Right cardiac atrium (tissue), 5 donors: Measurements from ENCODE around the gene PDE7B. TPM values are rescaled to one million over a fixed set of nuclear protein-coding genes. Genes with fewer than 3 reads are reported as not detected.
A peak's percentile ranks its signal among the peaks of the same experiment; 100 is the strongest.

Experiments used
- ATAC-seq, 2 donors: fragments of 200-7000 bp; cut with Tn5 transposase; one replicate each; pipeline versions ENCODE4 v1.8.0 to v1.9.1; 2020; ENCODE audit warnings: moderate library complexity in 2 of 2, mild to moderate bottlenecking in 1 of 2
- DNase-seq, 3 donors: peaks; one replicate each; pipeline ENCODE4 v3.0.0-alpha.2; 2020
- H3K27ac ChIP-seq: one replicate; pipeline ENCODE4 v1.5.1; 2013; ENCODE audit warnings: mild to moderate bottlenecking, low read length, control low read depth, moderate library complexity
- H3K27me3 ChIP-seq: one replicate; pipeline ENCODE4 v1.6.1; 2013; ENCODE audit not compliant: control insufficient read depth, insufficient read depth
- H3K4me1 ChIP-seq: one replicate; pipeline ENCODE4 v1.6.1; 2013; ENCODE audit warnings: low read length; ENCODE audit not compliant: control insufficient read depth, insufficient read depth
- H3K4me3 ChIP-seq: one replicate; pipeline ENCODE4 v1.5.1; 2013; ENCODE audit warnings: low read length, control low read depth
- H3K9me3 ChIP-seq: one replicate; pipeline ENCODE4 v1.6.1; 2013; ENCODE audit warnings: low read length; ENCODE audit not compliant: control insufficient read depth
- WGBS: extraction: QIAGEN DNeasy Blood & Tissue Kit; methylation state at CpG from one replicate; pipeline ENCODE4 v1.1.7; 2013; 5-methylcytosine and 5-hydroxymethylcytosine counted together
- intact Hi-C, 4 donors: fragments of 100-400 bp; cut with DNase I; formaldehyde crosslinking; loops; one replicate each; pipeline versions ENCODE4 v1.11.0 to v1.14.0; 2022 to 2023
- polyA plus RNA-seq: library from polyadenylated mRNA; stranded (reverse); fragments of 200-250 nt; gene quantifications from one replicate; pipeline ENCODE4 v1.2.3, GENCODE V29; 2013
- total RNA-seq, 4 donors: library from RNA; stranded (reverse); fragmentation: NEBNext Ultra II Directional; extraction: Animal tissue kit (Norgen Biotek cat#: 25700); gene quantifications; one replicate each; pipeline ENCODE4 v1.2.1, GENCODE V29; 2021
- donor health status: healthy with polysubstance abuse.
- donor health status: DM: no; HTN: yes; CAD: no.
- donor health status: DM: no; HTN: no; CAD: no.
- donor health status: DM: no; HTN: yes; CAD: no; lungs with severe emphysema.
- donor health status: DM: yes; HTN: yes; CAD: no.

The PDE7B gene
- total and polyA plus RNA-seq, 5 donors = 2.9 to 11.6 (median 8.3) TPM

DNA sequence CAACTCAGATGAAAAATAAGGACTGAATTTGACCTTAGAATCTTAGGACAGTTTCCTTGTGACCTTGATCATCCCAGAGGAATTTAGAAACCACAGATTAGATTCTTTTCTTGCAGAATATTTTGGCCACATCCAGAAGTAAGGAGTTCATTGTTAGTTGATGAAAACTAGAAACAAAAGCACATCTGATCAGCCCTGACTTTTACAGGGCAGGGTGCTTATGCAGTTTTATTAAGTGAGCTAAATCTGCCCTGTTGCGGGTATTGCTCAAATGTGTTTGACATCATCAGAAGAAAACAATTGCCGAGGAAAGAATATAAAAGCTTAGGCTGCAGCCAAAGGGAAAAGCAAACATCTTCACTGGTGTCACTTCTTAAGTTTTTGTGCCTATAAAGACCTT, 297.8 kb downstream of the PDE7B start:
- DNase-seq (no peak), ATAC-seq (peak in 1 of 2 donors; percentile 25)
- whole genome bisulfite sequencing = 78% methylated on average over 2 of the region's 2 CpGs
- Histone ChIP-seq H3K27me3 (no peaks in the 10 kb centered on the region), H3K9me3 (no peaks in the 10 kb centered on the region), H3K4me3 (no peak overlapping the region), H3K27ac (no peak overlapping the region), H3K4me1 (peaks cover 4% of the 10 kb centered on the region)
- intact Hi-C loops = no loop called here

GRCh38 chr6:136150961-136151360, 299.5 kb downstream of the PDE7B start:
- Histone ChIP-seq H3K27ac (no peak overlapping the region), H3K9me3 (no peaks in the 10 kb centered on the region), H3K4me1 (peaks cover 3% of the 10 kb centered on the region), H3K4me3 (no peak overlapping the region), H3K27me3 (no peaks in the 10 kb centered on the region)
- ATAC-seq (no peak), DNase-seq (no peak)
- 72% methylated on average over 1 of the region's 1 CpG for WGBS
- intact Hi-C loops = no loop called here

DNA sequence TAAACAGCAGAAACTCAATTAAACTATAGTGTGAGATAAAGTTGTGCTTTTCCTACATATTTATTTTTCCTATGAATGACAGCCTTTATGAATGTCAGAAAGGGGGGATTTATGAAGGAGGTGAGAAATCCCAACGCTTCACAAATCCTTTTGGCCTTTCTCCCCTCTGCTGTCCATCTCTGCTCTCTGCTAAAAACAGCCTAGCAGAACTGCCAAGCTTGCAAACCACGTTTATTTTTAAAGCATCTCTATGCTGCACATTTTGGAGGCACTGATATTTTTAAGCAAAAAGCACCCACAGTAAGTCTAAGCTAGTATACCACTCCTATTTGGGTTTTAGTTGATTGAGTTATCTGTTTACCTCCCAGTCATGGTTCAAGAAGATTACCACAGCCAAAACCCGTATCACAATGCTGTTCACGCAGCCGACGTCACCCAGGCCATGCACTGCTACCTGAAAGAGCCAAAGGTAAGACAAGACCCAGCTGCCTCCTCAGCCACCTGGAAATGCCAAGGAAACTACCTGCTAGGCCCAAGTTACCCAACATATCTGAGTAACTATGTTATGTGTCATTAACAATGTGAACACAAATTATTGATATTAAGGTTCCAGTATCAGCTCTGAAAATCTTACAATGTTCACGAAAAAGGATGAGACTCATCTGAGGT, 302.3 kb downstream of the PDE7B start:
- Histone ChIP-seq H3K9me3 (no peaks in the 10 kb centered on the region), H3K27ac (no peak overlapping the region), H3K27me3 (no peaks in the 10 kb centered on the region), H3K4me1 (peaks cover 2% of the 10 kb centered on the region), H3K4me3 (no peak overlapping the region)
- intact Hi-C loops = no loop called here
- ATAC-seq = no peak
- DNase-seq = no peak
- 77% methylated on average over 7 of the region's 7 CpGs for WGBS

DNA sequence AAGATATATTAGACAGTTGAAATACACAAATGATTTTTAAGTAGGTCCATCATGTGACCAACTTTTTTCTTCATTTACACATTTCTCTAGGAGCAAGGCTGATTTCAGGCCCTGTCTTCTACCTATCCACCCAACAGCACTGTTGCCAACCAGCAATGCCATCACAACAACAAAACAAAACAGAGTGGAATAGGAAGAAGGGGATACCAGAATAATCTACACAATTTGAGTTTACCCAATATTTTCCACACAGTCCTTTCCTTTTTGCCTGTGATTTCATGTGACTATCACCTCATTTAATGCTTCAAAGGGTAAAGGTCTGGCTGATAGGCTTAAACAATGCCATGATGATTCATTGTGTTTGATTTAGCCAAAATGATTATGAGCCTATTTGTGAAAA, 303.7 kb downstream of the PDE7B start:
- H3K4me1 ChIP-seq = peaks cover 2% of the 10 kb centered on the region
- H3K9me3 ChIP-seq = no peaks in the 10 kb centered on the region
- DNase-seq (no peak), ATAC-seq (no peak)
- H3K27me3 ChIP-seq = no peaks in the 10 kb centered on the region
- H3K27ac ChIP-seq = no peak overlapping the region
- intact Hi-C loops = no loop called here
- H3K4me3 ChIP-seq = no peak overlapping the region

GRCh38 chr6:136157743-136158142, 306.2 kb downstream of the PDE7B start:
- no peak overlapping the region for H3K4me3 ChIP-seq
- H3K27me3 ChIP-seq = no peaks in the 10 kb centered on the region
- no peak overlapping the region for H3K27ac ChIP-seq

GRCh38 chr6:136158387-136158821, 306.9 kb downstream of the PDE7B start:
- no peaks in the 10 kb centered on the region for H3K9me3 ChIP-seq
- 19% methylated on average over 4 of the region's 4 CpGs for WGBS
- H3K27me3 ChIP-seq = no peaks in the 10 kb centered on the region
- ATAC-seq = peak; percentile 95 to 96
- intact Hi-C loops = no loop called here
- peaks cover 2% of the 10 kb centered on the region for H3K4me1 ChIP-seq
- H3K4me3 ChIP-seq = no peak overlapping the region
- H3K27ac ChIP-seq = peak overlapping the region; percentile 20
- DNase-seq = peak; percentile 68 to 91 (median 81)

More at GRCh38 chr6:136157743-136158142, 306.2 kb downstream of the PDE7B start:
- DNase-seq (no peak), ATAC-seq (no peak)
- intact Hi-C loops = no loop called here
- WGBS = 95% methylated on average over 5 of the region's 5 CpGs
- Histone ChIP-seq H3K9me3 (no peaks in the 10 kb centered on the region), H3K4me1 (peaks cover 2% of the 10 kb centered on the region)

- intact Hi-C loops = no loop called here
- DNase-seq = no peak
- Histone ChIP-seq H3K4me1 (peaks cover under 1% of the 10 kb centered on the region), H3K27me3 (no peaks in the 10 kb centered on the region), H3K27ac (no peak overlapping the region), H3K9me3 (no peaks in the 10 kb centered on the region), H3K4me3 (no peak overlapping the region)
- ATAC-seq = no peak
- 71% methylated on average over 2 of the region's 2 CpGs for WGBS
These were observed 307.5 kb downstream of the PDE7B start for GRCh38 chr6:136158971-136159370.

DNA sequence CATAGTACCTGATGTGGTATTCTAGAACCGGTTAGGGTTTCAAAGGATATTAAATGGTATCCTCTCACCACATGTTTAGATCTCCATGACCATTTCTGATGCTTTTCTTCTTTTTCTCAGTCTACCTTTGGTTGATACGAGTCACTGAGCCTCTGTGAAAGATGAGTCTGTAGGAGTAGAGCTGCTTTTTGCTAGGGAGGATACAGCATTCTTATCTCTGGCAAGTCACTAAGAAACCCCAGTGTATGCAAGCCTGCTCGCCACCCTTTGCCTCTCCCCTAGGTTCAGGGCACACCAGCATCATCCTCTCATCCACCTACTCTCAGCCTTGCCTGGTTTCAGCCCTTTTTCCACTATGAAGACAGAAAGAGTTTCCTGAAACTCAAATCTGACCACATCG, 308.7 kb downstream of the PDE7B start:
- H3K27ac ChIP-seq = no peak overlapping the region
- no peak overlapping the region for H3K4me3 ChIP-seq
- intact Hi-C loops = no loop called here
- WGBS = 93% methylated on average over 4 of the region's 4 CpGs
- no peak for ATAC-seq
- no peaks in the 10 kb centered on the region for H3K27me3 ChIP-seq
- no peak for DNase-seq
- H3K9me3 ChIP-seq = no peaks in the 10 kb centered on the region
- H3K4me1 ChIP-seq = no peaks in the 10 kb centered on the region

- no peaks in the 10 kb centered on the region for H3K4me1 ChIP-seq
- peak overlapping the region; percentile 14 for H3K27ac ChIP-seq
- WGBS = 74% methylated on average over 3 of the region's 3 CpGs
- ATAC-seq (peak in 1 of 2 donors; percentile 18), DNase-seq (no peak)
- no peaks in the 10 kb centered on the region for H3K27me3 ChIP-seq
- H3K9me3 ChIP-seq = no peaks in the 10 kb centered on the region
- H3K4me3 ChIP-seq = no peak overlapping the region
- intact Hi-C loops = no loop called here
These were observed 310.4 kb downstream of the PDE7B start for GRCh38 chr6:136161950-136162349.

GRCh38 chr6:136163260-136163659, 311.8 kb downstream of the PDE7B start:
- intact Hi-C loops = no loop called here
- DNase-seq (no peak), ATAC-seq (no peak)
- Histone ChIP-seq H3K27ac (no peak overlapping the region), H3K4me3 (no peak overlapping the region), H3K4me1 (no peaks in the 10 kb centered on the region), H3K27me3 (no peaks in the 10 kb centered on the region), H3K9me3 (no peaks in the 10 kb centered on the region)
- 97% methylated on average over 3 of the region's 3 CpGs for WGBS

GRCh38 chr6:136166815-136167214, 315.3 kb downstream of the PDE7B start:
- WGBS = 74% methylated on average over 1 of the region's 1 CpG
- no peak for ATAC-seq

More at GRCh38 chr6:136166815-136167214, 315.3 kb downstream of the PDE7B start:
- Histone ChIP-seq H3K4me1 (no peaks in the 10 kb centered on the region), H3K4me3 (no peak overlapping the region), H3K27me3 (no peaks in the 10 kb centered on the region), H3K9me3 (no peaks in the 10 kb centered on the region), H3K27ac (no peak overlapping the region)
- intact Hi-C loops = no loop called here
- DNase-seq = no peak
